HG02943 (cell line): ENCODE data around the gene POLR3K.

Experiments used
- ATAC-seq: cut with Tn5 transposase; IDR thresholded peaks from one replicate; pipeline ENCODE4 v1.9.1; 2021; ENCODE audit warnings: mild to moderate bottlenecking, low read depth, moderate library complexity; ENCODE audit not compliant: unreplicated experiment

Gene POLR3K

GRCh38 chr16:79151-80054 is 26.0 kb upstream of the POLR3K start:
- ATAC-seq, result no peak

GRCh38 chr16:78444-79150 is 25.2 kb upstream of the POLR3K start:
- no peak for ATAC-seq

- ATAC-seq, result peak; percentile 65
Observed at GRCh38 chr16:77807-78443, 24.5 kb upstream of the POLR3K start, which contains the start of gene MPG. TSS of gene MPG (plus strand) at chr16:78225. CDS start at chr16:78310, 85 bp downstream.

GRCh38 chr16:77273-77806 is 23.9 kb upstream of the POLR3K start:
- no peak for ATAC-seq

- ATAC-seq, result no peak
Observed at GRCh38 chr16:76535-77272, 23.3 kb upstream of the POLR3K start.

GRCh38 chr16:75580-76501 is 22.4 kb upstream of the POLR3K start:
- ATAC-seq, result no peak

- ATAC-seq, result no peak
Observed at GRCh38 chr16:74747-75334, 21.4 kb upstream of the POLR3K start.

GRCh38 chr16:74051-74746 is 20.8 kb upstream of the POLR3K start:
- no peak for ATAC-seq

GRCh38 chr16:72561-73548 is 19.4 kb upstream of the POLR3K start, which contains the start of gene RHBDF1:
TSS of gene RHBDF1 (minus strand) at chr16:72631. CDS start at chr16:65015, 7,616 bp downstream.
- no peak for ATAC-seq

GRCh38 chr16:71540-72401 is 18.4 kb upstream of the POLR3K start:
- ATAC-seq, result no peak

- ATAC-seq, result no peak
Observed at GRCh38 chr16:71210-71539, 17.8 kb upstream of the POLR3K start.

GRCh38 chr16:69181-69580 is 15.8 kb upstream of the POLR3K start:
- ATAC-seq, result no peak

GRCh38 chr16:67884-68789 is 14.7 kb upstream of the POLR3K start:
- no peak for ATAC-seq

- no peak for ATAC-seq
Observed at GRCh38 chr16:67183-67791, 13.9 kb upstream of the POLR3K start.
